HG03439 (cell line): ENCODE results near the gene TOE1.
"Not testable (repeated sequence)": the region's sequence is repeated elsewhere in the genome, so short reads cannot be mapped to it uniquely, and the experiment has no call there.

Experiments used
- ATAC-seq: cut with Tn5 transposase; IDR thresholded peaks from one replicate; pipeline ENCODE4 v1.9.1; 2021; ENCODE audit warnings: mild to moderate bottlenecking, moderate library complexity; ENCODE audit not compliant: unreplicated experiment

Gene TOE1

DNA sequence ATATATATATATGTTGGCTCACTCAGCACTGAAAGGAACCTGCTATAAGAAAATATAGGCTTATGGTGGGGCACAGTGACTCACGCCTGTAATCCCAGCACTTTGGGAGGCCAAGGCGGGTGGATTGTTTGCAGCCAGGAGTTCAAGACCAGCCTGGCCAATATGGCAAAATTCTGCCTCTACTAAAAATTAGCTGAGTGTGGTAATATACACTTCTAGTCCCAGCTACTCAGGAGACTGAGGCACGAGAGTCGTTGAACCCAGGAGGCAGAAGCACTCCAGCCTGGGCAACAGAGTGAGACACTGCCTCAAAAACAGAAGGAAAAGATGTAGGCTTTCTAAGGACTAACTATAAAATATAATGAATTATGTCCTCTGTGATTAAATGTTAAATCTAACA is 14.9 kb downstream of the TOE1 start:
- ATAC-seq, result no peak

GRCh38 chr1:45355683-45356082 is 15.7 kb downstream of the TOE1 start:
- no peak for ATAC-seq

- ATAC-seq, result no peak
Observed at GRCh38 chr1:45356186-45356585, 16.2 kb downstream of the TOE1 start.

DNA sequence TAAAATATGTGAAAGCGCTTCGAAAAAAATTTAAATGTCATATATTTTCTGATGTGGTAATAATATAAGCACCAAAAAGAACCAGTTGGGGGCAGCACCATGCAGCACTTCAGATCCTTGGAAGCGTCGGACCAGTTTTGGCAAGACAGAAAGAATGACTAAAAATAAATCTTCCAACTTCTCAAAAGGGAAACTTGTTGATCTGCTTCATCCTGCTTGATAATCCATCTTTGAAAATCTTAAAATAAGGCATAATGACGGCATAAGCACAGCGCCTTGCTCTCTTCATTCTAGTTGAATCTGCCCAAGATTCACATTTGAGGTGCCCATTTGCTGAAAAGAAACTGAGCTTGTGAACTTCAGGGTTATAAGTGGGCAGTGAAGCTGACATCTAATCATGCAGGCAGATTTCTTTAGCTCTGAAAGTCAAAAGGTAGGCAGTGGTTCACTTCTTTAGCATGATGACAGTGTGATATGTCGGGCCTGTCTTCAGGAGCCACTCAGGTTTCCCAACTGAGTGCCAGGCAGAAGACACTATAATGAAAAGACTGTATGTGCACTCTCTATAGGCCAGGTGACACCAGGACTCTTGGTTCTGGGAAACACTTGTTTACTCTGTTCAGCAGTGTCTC is 20.0 kb downstream of the TOE1 start:
- ATAC-seq, result no peak

DNA sequence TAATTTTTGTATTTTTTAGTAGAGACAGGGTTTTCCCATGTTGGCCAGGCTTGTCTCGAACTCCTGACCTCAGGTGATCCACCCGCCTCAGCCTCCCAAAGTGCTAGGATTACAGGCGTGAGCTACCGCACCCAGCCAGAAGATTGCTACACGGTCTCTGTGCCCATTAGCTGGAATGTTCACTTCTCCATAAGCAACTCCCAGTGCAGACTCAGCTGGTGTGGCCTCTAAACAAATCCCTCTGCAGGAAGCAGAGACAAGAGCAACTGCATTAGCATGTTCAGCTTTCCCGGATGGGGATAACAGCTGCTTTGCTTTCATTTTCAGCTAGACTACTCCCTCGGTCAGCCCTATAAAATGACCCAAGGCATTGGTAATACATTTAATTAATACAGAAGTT is 21.0 kb downstream of the TOE1 start:
- not testable (repeated sequence) for ATAC-seq

GRCh38 chr1:45364294-45364693 is 24.3 kb downstream of the TOE1 start:
- ATAC-seq, result no peak

- ATAC-seq, result no peak
Observed at GRCh38 chr1:45365051-45365450, 25.1 kb downstream of the TOE1 start.

- peak; percentile 58 for ATAC-seq
Observed at GRCh38 chr1:45370575-45370974, 30.6 kb downstream of the TOE1 start.

DNA sequence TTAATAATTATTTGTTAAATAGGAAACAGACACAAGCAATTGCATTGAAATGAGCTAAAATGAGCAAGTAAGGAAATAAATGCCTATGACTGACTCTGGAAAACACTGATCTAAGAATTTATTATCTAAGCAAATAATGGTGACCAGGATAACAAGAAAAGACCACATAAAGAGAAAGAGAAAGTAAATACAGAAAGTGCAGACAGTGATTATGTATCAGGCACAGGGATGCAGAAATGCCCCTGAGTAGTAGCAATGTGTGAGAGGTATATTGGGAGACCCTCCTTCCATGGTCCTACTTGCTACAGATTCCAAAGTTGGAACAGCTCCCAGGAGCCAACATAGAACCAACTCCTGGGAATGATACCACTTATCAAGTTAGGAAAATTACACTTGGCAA is 33.6 kb downstream of the TOE1 start:
- ATAC-seq, result no peak

GRCh38 chr1:45375104-45376090 is 35.4 kb downstream of the TOE1 start:
- ATAC-seq, result no peak

DNA sequence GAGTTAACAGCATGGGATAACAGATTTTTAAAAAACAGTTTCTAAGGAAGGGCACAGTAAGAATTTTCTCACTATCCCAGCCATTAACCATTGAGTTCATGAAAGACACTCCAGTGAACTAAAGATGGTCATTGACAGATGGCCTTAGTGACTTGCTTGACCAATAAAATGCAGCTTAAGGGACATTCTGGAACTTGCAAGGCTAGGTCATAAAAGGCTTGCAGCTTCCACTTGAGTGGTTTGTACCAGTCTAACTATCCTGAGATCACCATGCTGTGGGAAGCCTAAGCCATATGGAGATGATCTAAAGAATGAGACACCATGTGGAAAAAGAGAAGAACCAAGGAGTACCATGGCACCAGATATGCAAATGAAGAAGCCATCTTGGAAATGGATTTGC is 38.2 kb downstream of the TOE1 start:
- ATAC-seq, result no peak

- no peak for ATAC-seq
Observed at GRCh38 chr1:45379524-45379923, 39.6 kb downstream of the TOE1 start.

GRCh38 chr1:45380125-45380524 is 40.2 kb downstream of the TOE1 start:
- ATAC-seq, result no peak

GRCh38 chr1:45380730-45381129 is 40.8 kb downstream of the TOE1 start:
- no peak for ATAC-seq

- no peak for ATAC-seq
Observed at GRCh38 chr1:45381243-45381642, 41.3 kb downstream of the TOE1 start.

GRCh38 chr1:45383191-45383590 is 43.2 kb downstream of the TOE1 start:
- no peak for ATAC-seq

DNA sequence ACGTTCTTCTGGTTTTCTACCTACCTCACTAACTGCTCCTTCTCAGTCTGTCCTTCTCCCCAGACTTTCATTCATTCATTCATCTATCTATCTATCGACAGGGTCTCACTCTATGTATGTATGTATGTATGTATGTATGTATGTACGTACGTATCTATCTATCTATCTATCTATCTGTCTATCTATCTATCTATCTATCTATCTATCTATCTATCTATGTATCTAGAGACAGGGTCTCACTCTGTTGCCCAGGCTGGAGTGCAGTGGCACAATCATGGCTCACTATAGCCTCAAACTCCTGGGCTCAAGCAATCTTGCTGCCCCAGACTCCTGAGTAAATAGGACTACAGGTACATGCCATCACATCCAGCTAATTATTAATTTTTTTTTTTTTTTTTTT is 44.2 kb downstream of the TOE1 start:
- ATAC-seq, result not testable (repeated sequence)

GRCh38 chr1:45385302-45385701 is 45.3 kb downstream of the TOE1 start:
- ATAC-seq, result no peak

GRCh38 chr1:45386219-45386618 is 46.2 kb downstream of the TOE1 start:
- ATAC-seq, result no peak
